SK-N-SH treated with all-trans-retinoic acid at 6 μM for 48 hours (cell line): ENCODE measurements around the gene SLF1.

Experiments
- BACH2 ChIP-seq: fragments of 250-450 bp; sonication (Bioruptor Pico); IDR thresholded peaks from 2 replicates; pipeline ENCODE4 v1.9.0; 2021; ENCODE audit warnings: mild to moderate bottlenecking, borderline replicate concordance
- CSDC2 ChIP-seq: fragments of 250-450 bp; sonication (Bioruptor Pico); IDR thresholded peaks from 2 replicates; pipeline ENCODE4 v1.5.0; 2020; ENCODE audit warnings: mild to moderate bottlenecking, moderate library complexity
- PPARA ChIP-seq: fragments of 250-450 bp; sonication (Bioruptor Pico); IDR thresholded peaks from 2 replicates; pipeline ENCODE4 v1.5.0; 2020; ENCODE audit warnings: mild to moderate bottlenecking, borderline replicate concordance
- ZFP30 ChIP-seq: fragments of 450-650 bp; formaldehyde crosslinking; IDR thresholded peaks from 2 replicates; pipeline ENCODE4 v1.5.0; 2022; ENCODE audit warnings: mild to moderate bottlenecking, moderate library complexity
- ZNF565 ChIP-seq: fragments of 450-650 bp; formaldehyde crosslinking; conservative IDR thresholded peaks from 2 replicates; pipeline ENCODE4 v1.5.0; 2020; ENCODE audit warnings: low read depth, mild to moderate bottlenecking, moderate library complexity

DNA sequence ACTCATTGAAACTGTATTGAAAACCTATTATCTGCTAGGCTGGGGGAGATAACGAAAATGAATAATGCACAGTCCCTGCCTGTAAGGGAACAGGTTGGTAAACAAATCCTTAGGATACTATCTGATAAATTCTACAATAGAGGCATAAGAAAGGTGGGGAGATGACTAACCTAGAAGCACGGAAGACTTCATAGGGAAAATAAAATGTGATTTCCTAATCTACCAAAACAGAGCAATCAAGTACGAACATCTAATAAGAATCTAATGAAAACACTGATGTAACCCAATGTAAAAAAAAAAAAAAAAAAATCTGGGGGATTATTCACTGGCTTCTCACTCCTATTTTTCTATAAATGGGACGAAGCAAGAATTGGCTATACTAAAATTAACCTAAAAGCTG lies 124.4 kb downstream of the SLF1 start:
- no peak for TF ChIP-seq BACH2 (CRISPR knock-in tag)
- no peak for TF ChIP-seq CSDC2 (CRISPR knock-in tag)
- TF ChIP-seq PPARA: no peak
- TF ChIP-seq ZNF565 (CRISPR knock-in tag): no peak
- no peak for TF ChIP-seq ZFP30 (CRISPR knock-in tag)
